Astrocyte (in vitro differentiated cells and primary cell): Measurements from ENCODE around the gene AFMID. TPM values are rescaled to one million over a fixed set of nuclear protein-coding genes. Genes with fewer than 3 reads are reported as not detected.

Source experiments
- DNase-seq: peaks from one replicate; pipeline ENCODE4 v3.0.0-alpha.2; 2010; ENCODE audit warnings: low read depth
- FAIRE-seq: peaks from 2 replicates; lab custom pipeline; 2011; peaks lifted over from hg19 to GRCh38; lab: Jason Lieb, UNC
- H2AFZ ChIP-seq: 2 replicates; pipeline ENCODE4 v1.6.0; 2012; ENCODE audit warnings: low read depth, low read length, inconsistent platforms
- H3K27ac ChIP-seq: 2 replicates; pipeline ENCODE4 v1.5.1; 2011; ENCODE audit warnings: low read depth, low read length, inconsistent platforms
- H3K27me3 ChIP-seq: 2 replicates; pipeline ENCODE4 v1.6.0; 2011; ENCODE audit warnings: low read length, inconsistent platforms; ENCODE audit not compliant: insufficient read depth
- H3K36me3 ChIP-seq: 2 replicates; pipeline ENCODE4 v1.5.1; 2011; ENCODE audit warnings: low read length, inconsistent platforms; ENCODE audit not compliant: insufficient read depth
- H3K4me1 ChIP-seq: 2 replicates; pipeline ENCODE4 v1.5.1; 2011; ENCODE audit warnings: low read length, inconsistent platforms; ENCODE audit not compliant: insufficient read depth
- H3K4me2 ChIP-seq: 2 replicates; pipeline ENCODE4 v1.6.0; 2012; ENCODE audit warnings: low read length, inconsistent platforms
- H3K4me3 ChIP-seq: 2 replicates; pipeline ENCODE4 v1.5.1; 2011; ENCODE audit warnings: low read depth, mild to moderate bottlenecking, low read length, inconsistent platforms; ENCODE audit not compliant: insufficient read depth
- H3K79me2 ChIP-seq: 2 replicates; pipeline ENCODE4 v1.6.0; 2012; ENCODE audit warnings: mild to moderate bottlenecking, low read length, inconsistent platforms; ENCODE audit not compliant: insufficient read depth
- H3K9ac ChIP-seq: 2 replicates; pipeline ENCODE4 v1.6.0; 2012; ENCODE audit warnings: mild to moderate bottlenecking, low read length, inconsistent platforms
- H3K9me3 ChIP-seq: 2 replicates; pipeline ENCODE4 v1.5.1; 2012; ENCODE audit warnings: low read depth, mild to moderate bottlenecking, low read length, inconsistent platforms; ENCODE audit not compliant: insufficient read depth
- H4K20me1 ChIP-seq: 2 replicates; pipeline ENCODE4 v1.6.0; 2012; ENCODE audit warnings: low read length, inconsistent platforms; ENCODE audit not compliant: insufficient read depth
- H3K27ac Mint-ChIP-seq: one replicate; pipeline ENCODE4 v1.8.0; 2021; ENCODE audit warnings: mild to moderate bottlenecking, mixed read lengths; ENCODE audit not compliant: unreplicated experiment
- H3K27me3 Mint-ChIP-seq: one replicate; pipeline ENCODE4 v1.8.0; 2021; ENCODE audit warnings: low read depth, mixed read lengths; ENCODE audit not compliant: unreplicated experiment
- H3K36me3 Mint-ChIP-seq: one replicate; pipeline ENCODE4 v1.8.0; 2021; ENCODE audit warnings: low read depth, mixed read lengths; ENCODE audit not compliant: unreplicated experiment
- H3K4me1 Mint-ChIP-seq: one replicate; pipeline ENCODE4 v1.8.0; 2021; ENCODE audit warnings: low read depth, mixed read lengths; ENCODE audit not compliant: unreplicated experiment
- H3K4me3 Mint-ChIP-seq: one replicate; pipeline ENCODE4 v1.8.0; 2021; ENCODE audit warnings: mild to moderate bottlenecking, moderate library complexity, mixed read lengths; ENCODE audit not compliant: unreplicated experiment
- H3K9me3 Mint-ChIP-seq: one replicate; pipeline ENCODE4 v1.8.0; 2021; ENCODE audit warnings: mild to moderate bottlenecking, mixed read lengths; ENCODE audit not compliant: unreplicated experiment
- EZH2 ChIP-seq: IDR thresholded peaks from 2 replicates; pipeline ENCODE4 v1.6.1; 2012; ENCODE audit warnings: mild to moderate bottlenecking, low read length, inconsistent platforms; ENCODE audit not compliant: insufficient read depth
- total RNA-seq: library from RNA; stranded (reverse); gene quantifications from 2 replicates; pipeline ENCODE4 v1.2.1, GENCODE V29; 2021
- TF ChIP-seq, protein P1 (sequence below): IDR thresholded peaks from 2 replicates; pipeline ENCODE4 v1.5.1; 2011; ENCODE audit warnings: low read depth, mild to moderate bottlenecking, inconsistent platforms, low read length, moderate library complexity; ENCODE audit not compliant: insufficient read depth

AFMID gene
- total RNA-seq, 1 donor from 2014 or later, result 53.7 TPM

GRCh38 chr17:78235885-78236284, 48.7 kb downstream of the AFMID start:
- no peaks in the 10 kb centered on the region for H3K4me1 Mint-ChIP-seq
- DNase-seq, result no peak
- H3K9me3 ChIP-seq, result no peaks in the 10 kb centered on the region
- H4K20me1 ChIP-seq, result no peaks in the 10 kb centered on the region
- no peak overlapping the region for H3K27ac Mint-ChIP-seq
- no peaks in the 10 kb centered on the region for H3K79me2 ChIP-seq
- no peak overlapping the region for H3K4me3 ChIP-seq
- no peak overlapping the region for H2AFZ ChIP-seq
- no peaks in the 10 kb centered on the region for H3K4me1 ChIP-seq
- H3K27me3 ChIP-seq, result peaks cover 15% of the 10 kb centered on the region
- no peak for FAIRE-seq
- no peaks in the 10 kb centered on the region for H3K36me3 ChIP-seq
- H3K9ac ChIP-seq, result no peak overlapping the region
- peaks cover 30% of the 10 kb centered on the region for H3K27me3 Mint-ChIP-seq
- no peaks in the 10 kb centered on the region for H3K9me3 Mint-ChIP-seq
- no peak overlapping the region for H3K27ac ChIP-seq
- no peak overlapping the region for H3K4me3 Mint-ChIP-seq
- no peaks in the 10 kb centered on the region for H3K36me3 Mint-ChIP-seq
- TF ChIP-seq, protein P1, sequence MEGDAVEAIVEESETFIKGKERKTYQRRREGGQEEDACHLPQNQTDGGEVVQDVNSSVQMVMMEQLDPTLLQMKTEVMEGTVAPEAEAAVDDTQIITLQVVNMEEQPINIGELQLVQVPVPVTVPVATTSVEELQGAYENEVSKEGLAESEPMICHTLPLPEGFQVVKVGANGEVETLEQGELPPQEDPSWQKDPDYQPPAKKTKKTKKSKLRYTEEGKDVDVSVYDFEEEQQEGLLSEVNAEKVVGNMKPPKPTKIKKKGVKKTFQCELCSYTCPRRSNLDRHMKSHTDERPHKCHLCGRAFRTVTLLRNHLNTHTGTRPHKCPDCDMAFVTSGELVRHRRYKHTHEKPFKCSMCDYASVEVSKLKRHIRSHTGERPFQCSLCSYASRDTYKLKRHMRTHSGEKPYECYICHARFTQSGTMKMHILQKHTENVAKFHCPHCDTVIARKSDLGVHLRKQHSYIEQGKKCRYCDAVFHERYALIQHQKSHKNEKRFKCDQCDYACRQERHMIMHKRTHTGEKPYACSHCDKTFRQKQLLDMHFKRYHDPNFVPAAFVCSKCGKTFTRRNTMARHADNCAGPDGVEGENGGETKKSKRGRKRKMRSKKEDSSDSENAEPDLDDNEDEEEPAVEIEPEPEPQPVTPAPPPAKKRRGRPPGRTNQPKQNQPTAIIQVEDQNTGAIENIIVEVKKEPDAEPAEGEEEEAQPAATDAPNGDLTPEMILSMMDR, result no peak
- TF ChIP-seq EZH2, result no peak
- no peak overlapping the region for H3K4me2 ChIP-seq

- H4K20me1 ChIP-seq, result no peaks in the 10 kb centered on the region
- peaks cover 24% of the 10 kb centered on the region for H3K27me3 Mint-ChIP-seq
- H3K4me3 Mint-ChIP-seq, result no peak overlapping the region
- H3K4me1 ChIP-seq, result no peaks in the 10 kb centered on the region
- no peak overlapping the region for H3K9ac ChIP-seq
- H3K9me3 ChIP-seq, result no peaks in the 10 kb centered on the region
- peaks cover 9% of the 10 kb centered on the region for H3K27me3 ChIP-seq
- FAIRE-seq (no peak), DNase-seq (no peak)
- H3K36me3 Mint-ChIP-seq, result peaks cover under 1% of the 10 kb centered on the region
- TF ChIP-seq, protein P1, result no peak
- TF ChIP-seq EZH2, result no peak
- H3K9me3 Mint-ChIP-seq, result no peaks in the 10 kb centered on the region
- H3K79me2 ChIP-seq, result no peaks in the 10 kb centered on the region
- no peaks in the 10 kb centered on the region for H3K36me3 ChIP-seq
- no peak overlapping the region for H3K27ac ChIP-seq
- no peak overlapping the region for H3K27ac Mint-ChIP-seq
- H2AFZ ChIP-seq, result no peak overlapping the region
- H3K4me1 Mint-ChIP-seq, result no peaks in the 10 kb centered on the region
- H3K4me2 ChIP-seq, result no peak overlapping the region
- H3K4me3 ChIP-seq, result no peak overlapping the region
Measured at GRCh38 chr17:78236362-78237127, 49.4 kb downstream of the AFMID start.

GRCh38 chr17:78237401-78238012, 50.3 kb downstream of the AFMID start:
- Histone ChIP-seq H3K4me1 (no peaks in the 10 kb centered on the region), H3K27ac (no peak overlapping the region), H3K27me3 (peaks cover 5% of the 10 kb centered on the region), H4K20me1 (no peaks in the 10 kb centered on the region), H2AFZ (no peak overlapping the region), H3K9me3 (no peaks in the 10 kb centered on the region), H3K4me3 (no peak overlapping the region), H3K9ac (no peak overlapping the region), H3K4me2 (no peak overlapping the region), H3K79me2 (no peaks in the 10 kb centered on the region), H3K36me3 (no peaks in the 10 kb centered on the region)
- Mint-ChIP-seq H3K36me3 (peaks cover 2% of the 10 kb centered on the region), H3K4me3 (no peak overlapping the region), H3K9me3 (no peaks in the 10 kb centered on the region), H3K27ac (no peak overlapping the region), H3K4me1 (no peaks in the 10 kb centered on the region), H3K27me3 (peaks cover 22% of the 10 kb centered on the region)
- FAIRE-seq (no peak), DNase-seq (no peak)
- TF ChIP-seq, protein P1, result no peak
- TF ChIP-seq EZH2, result no peak
